ENCODE measurements around the gene PEAK1.

PEAK1 gene

DNA sequence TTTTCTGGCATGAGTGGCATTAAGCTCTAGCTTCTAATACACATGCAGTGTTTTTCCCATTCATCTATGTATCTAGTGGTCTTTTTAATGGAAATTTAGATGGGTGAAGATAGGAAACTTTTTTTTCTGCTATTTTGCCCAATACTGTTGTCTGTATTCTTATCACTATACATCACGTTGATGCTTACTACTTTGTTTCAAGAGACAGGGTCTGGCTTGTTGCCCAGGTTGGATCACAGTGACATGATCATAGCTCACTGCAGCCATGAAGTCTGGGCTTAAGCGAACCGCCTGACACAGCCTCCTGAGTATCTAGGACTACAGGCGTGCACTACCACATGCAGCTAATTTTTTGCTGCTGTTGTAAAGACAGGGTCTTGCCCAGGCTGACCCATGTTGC is 84.6 kb downstream of the PEAK1 start:
- H3K27me3 ChIP-seq (ENCODE audit: control insufficient read depth in 1 of 2, insufficient read depth in 1 of 2, low read length in 2 of 2): no peaks in the 10 kb centered on the region
- H3K4me3 ChIP-seq (ENCODE audit: insufficient read depth in 1 of 2, low read depth in 1 of 2, low read length in 2 of 2): no peak overlapping the region
- peaks cover 2% of the 10 kb centered on the region for H3K4me1 ChIP-seq (ENCODE audit: control insufficient read depth, insufficient read depth, low read depth, low read length)
- no peak overlapping the region for H2BK15ac ChIP-seq (ENCODE audit: low read depth, poor library complexity, severe bottlenecking)
- H3K36me3 ChIP-seq (ENCODE audit: control insufficient read depth in 1 of 2, insufficient read depth in 2 of 2, low read depth in 1 of 2, low read length in 2 of 2): peaks cover 0 to 4% of the 10 kb centered on the region in 2 experiments
- H3K27ac ChIP-seq (ENCODE audit: low read length, poor library complexity, severe bottlenecking): no peak overlapping the region
- DNase-seq: peak; percentile 19
- H3K18ac ChIP-seq (ENCODE audit: low read depth in 1 of 2, low read length in 2 of 2): peak overlapping the region in 1 of 2 experiments; percentile 54
- H4K91ac ChIP-seq (ENCODE audit: low read length): no peak overlapping the region
- no peak overlapping the region for H2AK5ac ChIP-seq (ENCODE audit: low read length, severe bottlenecking)
- 92% methylated on average over 4 of the region's 4 CpGs for WGBS
- no peak overlapping the region for H3K23ac ChIP-seq (ENCODE audit: low read length in 2 of 2)
- no peak overlapping the region for H3K4me2 ChIP-seq (ENCODE audit: low read length, poor library complexity, severe bottlenecking)
- no peak overlapping the region for H3K9ac ChIP-seq (ENCODE audit: low read length)
- H2BK12ac ChIP-seq (ENCODE audit: low read length in 2 of 2): no peak overlapping the region
- H3K4ac ChIP-seq (ENCODE audit: low read depth in 1 of 2, low read length in 2 of 2): no peak overlapping the region
- no peak overlapping the region for H4K8ac ChIP-seq (ENCODE audit: low read length)
- H3K14ac ChIP-seq (ENCODE audit: low read length in 2 of 2): no peak overlapping the region
- H2BK5ac ChIP-seq (ENCODE audit: low read depth, low read length, poor library complexity, severe bottlenecking): no peak overlapping the region
- H3K9me3 ChIP-seq (ENCODE audit: control insufficient read depth, low read length): no peaks in the 10 kb centered on the region
- no peak overlapping the region for H2BK120ac ChIP-seq (ENCODE audit: low read depth, low read length)
- H2AFZ ChIP-seq (ENCODE audit: low read depth, low read length): no peak overlapping the region
- peaks cover 12% of the 10 kb centered on the region for H3K79me1 ChIP-seq (replicated peaks; ENCODE audit: low read length, poor library complexity, severe bottlenecking)

DNA sequence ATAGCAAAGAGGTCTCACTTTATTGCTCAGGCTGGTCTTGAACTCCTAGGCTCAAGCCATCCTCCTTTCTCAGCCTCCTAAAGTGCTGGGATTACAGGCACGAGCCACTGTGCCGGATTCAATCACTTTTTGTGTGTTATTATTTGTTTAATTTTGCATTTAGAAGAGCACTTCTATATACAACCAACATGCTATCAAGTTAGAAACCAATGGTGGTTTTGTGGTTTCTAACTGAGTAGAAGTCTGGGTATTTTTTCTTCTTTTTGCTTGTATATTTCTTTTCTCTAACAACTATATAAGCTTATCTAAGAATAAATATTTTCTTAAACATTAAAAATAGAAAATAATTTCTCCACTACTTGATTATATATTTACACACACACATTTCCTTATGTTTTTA is 86.7 kb downstream of the PEAK1 start:
- Histone ChIP-seq H3K27ac (ENCODE audit: low read length, poor library complexity, severe bottlenecking) (no peak overlapping the region), H3K4me3 (ENCODE audit: insufficient read depth in 1 of 2, low read depth in 1 of 2, low read length in 2 of 2) (no peak overlapping the region), H3K36me3 (ENCODE audit: control insufficient read depth in 1 of 2, insufficient read depth in 2 of 2, low read depth in 1 of 2, low read length in 2 of 2) (no peaks in the 10 kb centered on the region), H3K4me1 (ENCODE audit: control insufficient read depth, insufficient read depth, low read depth, low read length) (peaks cover 2% of the 10 kb centered on the region), H3K4me2 (ENCODE audit: low read length, poor library complexity, severe bottlenecking) (no peak overlapping the region), H3K79me1 (replicated peaks; ENCODE audit: low read length, poor library complexity, severe bottlenecking) (peaks cover 11% of the 10 kb centered on the region), H4K91ac (ENCODE audit: low read length) (no peak overlapping the region), H2BK12ac (ENCODE audit: low read length in 2 of 2) (no peak overlapping the region), H3K23ac (ENCODE audit: low read length in 2 of 2) (no peak overlapping the region), H3K18ac (ENCODE audit: low read depth in 1 of 2, low read length in 2 of 2) (no peak overlapping the region), H2BK120ac (ENCODE audit: low read depth, low read length) (no peak overlapping the region), H2BK5ac (ENCODE audit: low read depth, low read length, poor library complexity, severe bottlenecking) (no peak overlapping the region), H2AK5ac (ENCODE audit: low read length, severe bottlenecking) (no peak overlapping the region), H2AFZ (ENCODE audit: low read depth, low read length) (no peak overlapping the region), H2BK15ac (ENCODE audit: low read depth, poor library complexity, severe bottlenecking) (no peak overlapping the region), H3K27me3 (ENCODE audit: control insufficient read depth in 1 of 2, insufficient read depth in 1 of 2, low read length in 2 of 2) (no peaks in the 10 kb centered on the region), H3K14ac (ENCODE audit: low read length in 2 of 2) (no peak overlapping the region), H3K4ac (ENCODE audit: low read depth in 1 of 2, low read length in 2 of 2) (no peak overlapping the region), H4K8ac (ENCODE audit: low read length) (no peak overlapping the region), H3K9me3 (ENCODE audit: control insufficient read depth, low read length) (no peaks in the 10 kb centered on the region), H3K9ac (ENCODE audit: low read length) (no peak overlapping the region)
- no peak for DNase-seq
- WGBS: no CpG with 5 or more reads among the region's 2 CpGs

DNA sequence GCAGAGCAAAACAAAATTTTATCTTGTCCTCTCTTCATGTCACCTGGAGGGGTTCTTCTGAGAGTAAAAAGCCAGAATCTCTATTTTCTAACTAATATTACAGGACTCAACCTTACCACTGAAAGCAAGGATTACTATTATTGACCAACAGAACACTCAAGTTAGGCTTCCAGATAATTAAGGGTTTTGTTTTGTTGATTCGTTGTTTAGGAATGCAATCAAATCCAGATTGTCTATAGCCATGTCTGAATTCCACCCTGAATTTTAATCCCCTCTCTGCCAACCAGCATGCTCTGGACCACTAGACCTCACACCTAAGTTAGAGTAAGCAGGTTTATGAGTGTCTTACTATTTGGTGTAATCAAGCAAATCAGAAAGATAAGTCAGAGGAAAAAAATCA is 90.7 kb downstream of the PEAK1 start:
- 80% methylated on average over 1 of the region's 1 CpG for WGBS
- no peak overlapping the region for H3K4me2 ChIP-seq (ENCODE audit: low read length, poor library complexity, severe bottlenecking)
- no peak overlapping the region for H2AK5ac ChIP-seq (ENCODE audit: low read length, severe bottlenecking)
- H2BK12ac ChIP-seq (ENCODE audit: low read length in 2 of 2): no peak overlapping the region
- H3K27ac ChIP-seq (ENCODE audit: low read length, poor library complexity, severe bottlenecking): no peak overlapping the region
- peaks cover 5% of the 10 kb centered on the region for H3K79me1 ChIP-seq (replicated peaks; ENCODE audit: low read length, poor library complexity, severe bottlenecking)
- no peak overlapping the region for H2AFZ ChIP-seq (ENCODE audit: low read depth, low read length)
- no peak overlapping the region for H3K18ac ChIP-seq (ENCODE audit: low read depth in 1 of 2, low read length in 2 of 2)
- no peak overlapping the region for H3K14ac ChIP-seq (ENCODE audit: low read length in 2 of 2)
- H3K4me1 ChIP-seq (ENCODE audit: control insufficient read depth, insufficient read depth, low read depth, low read length): no peaks in the 10 kb centered on the region
- H2BK15ac ChIP-seq (ENCODE audit: low read depth, poor library complexity, severe bottlenecking): no peak overlapping the region
- no peak overlapping the region for H3K4ac ChIP-seq (ENCODE audit: low read depth in 1 of 2, low read length in 2 of 2)
- no peak overlapping the region for H2BK120ac ChIP-seq (ENCODE audit: low read depth, low read length)
- no peak overlapping the region for H3K9ac ChIP-seq (ENCODE audit: low read length)
- no peaks in the 10 kb centered on the region for H3K27me3 ChIP-seq (ENCODE audit: control insufficient read depth in 1 of 2, insufficient read depth in 1 of 2, low read length in 2 of 2)
- no peak overlapping the region for H3K23ac ChIP-seq (ENCODE audit: low read length in 2 of 2)
- no peaks in the 10 kb centered on the region for H3K9me3 ChIP-seq (ENCODE audit: control insufficient read depth, low read length)
- no peak overlapping the region for H4K8ac ChIP-seq (ENCODE audit: low read length)
- H3K4me3 ChIP-seq (ENCODE audit: insufficient read depth in 1 of 2, low read depth in 1 of 2, low read length in 2 of 2): no peak overlapping the region
- H3K36me3 ChIP-seq (ENCODE audit: control insufficient read depth in 1 of 2, insufficient read depth in 2 of 2, low read depth in 1 of 2, low read length in 2 of 2): no peaks in the 10 kb centered on the region
- H4K91ac ChIP-seq (ENCODE audit: low read length): no peak overlapping the region
- peak; percentile 42 for DNase-seq
- no peak overlapping the region for H2BK5ac ChIP-seq (ENCODE audit: low read depth, low read length, poor library complexity, severe bottlenecking)

DNA sequence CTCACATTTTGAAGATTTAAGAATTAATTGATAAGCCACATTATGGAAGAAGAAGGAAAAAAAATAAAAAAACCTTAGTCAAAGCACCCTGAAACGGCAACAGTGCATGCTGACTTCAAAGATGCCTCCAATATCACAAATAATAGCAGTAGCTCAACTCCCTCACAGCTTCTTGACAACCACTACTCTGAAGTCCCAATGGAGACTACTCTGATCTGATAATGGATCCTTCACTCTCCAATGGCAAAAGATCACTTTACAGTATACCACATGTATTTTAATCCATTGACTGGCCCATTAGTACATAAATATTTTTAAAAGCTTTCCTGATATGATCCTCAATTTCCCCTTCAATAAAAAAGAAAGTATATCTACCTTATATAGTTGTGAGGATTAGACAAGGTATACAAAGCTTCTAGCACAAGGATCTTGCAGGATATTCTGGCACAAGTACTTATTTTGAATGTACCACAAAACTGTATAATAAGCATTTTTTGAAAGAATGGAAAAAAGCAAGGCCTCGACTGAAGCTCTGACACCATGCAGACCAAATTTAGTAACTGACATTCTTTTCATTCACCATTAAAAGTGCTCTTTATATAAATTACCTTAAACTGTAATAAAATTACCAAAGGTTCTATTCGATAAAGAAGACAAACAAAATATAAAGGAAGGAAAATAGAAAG is 91.9 kb downstream of the PEAK1 start:
- Histone ChIP-seq H3K9me3 (ENCODE audit: control insufficient read depth, low read length) (no peaks in the 10 kb centered on the region), H3K18ac (ENCODE audit: low read depth in 1 of 2, low read length in 2 of 2) (no peak overlapping the region)

More for the DNA sequence above, 91.9 kb downstream of the PEAK1 start:
- H3K27me3 ChIP-seq (ENCODE audit: control insufficient read depth in 1 of 2, insufficient read depth in 1 of 2, low read length in 2 of 2): no peaks in the 10 kb centered on the region
- H3K4me3 ChIP-seq (ENCODE audit: insufficient read depth in 1 of 2, low read depth in 1 of 2, low read length in 2 of 2): no peak overlapping the region
- H3K14ac ChIP-seq (ENCODE audit: low read length in 2 of 2): no peak overlapping the region
- no peak overlapping the region for H4K91ac ChIP-seq (ENCODE audit: low read length)
- H3K36me3 ChIP-seq (ENCODE audit: control insufficient read depth in 1 of 2, insufficient read depth in 2 of 2, low read depth in 1 of 2, low read length in 2 of 2): no peaks in the 10 kb centered on the region
- H3K4me2 ChIP-seq (ENCODE audit: low read length, poor library complexity, severe bottlenecking): no peak overlapping the region
- H3K9ac ChIP-seq (ENCODE audit: low read length): no peak overlapping the region
- peaks cover 7% of the 10 kb centered on the region for H3K79me1 ChIP-seq (replicated peaks; ENCODE audit: low read length, poor library complexity, severe bottlenecking)
- H2BK12ac ChIP-seq (ENCODE audit: low read length in 2 of 2): no peak overlapping the region
- no peak overlapping the region for H3K27ac ChIP-seq (ENCODE audit: low read length, poor library complexity, severe bottlenecking)
- H3K4me1 ChIP-seq (ENCODE audit: control insufficient read depth, insufficient read depth, low read depth, low read length): no peaks in the 10 kb centered on the region
- no peak overlapping the region for H2AFZ ChIP-seq (ENCODE audit: low read depth, low read length)
- no peak overlapping the region for H2BK120ac ChIP-seq (ENCODE audit: low read depth, low read length)
- no peak overlapping the region for H4K8ac ChIP-seq (ENCODE audit: low read length)
- H2BK5ac ChIP-seq (ENCODE audit: low read depth, low read length, poor library complexity, severe bottlenecking): no peak overlapping the region
- H2AK5ac ChIP-seq (ENCODE audit: low read length, severe bottlenecking): no peak overlapping the region
- H3K4ac ChIP-seq (ENCODE audit: low read depth in 1 of 2, low read length in 2 of 2): no peak overlapping the region
- no peak overlapping the region for H2BK15ac ChIP-seq (ENCODE audit: low read depth, poor library complexity, severe bottlenecking)
- H3K23ac ChIP-seq (ENCODE audit: low read length in 2 of 2): no peak overlapping the region
- WGBS: 100% methylated on average over 1 of the region's 3 CpGs
- DNase-seq: no peak

Data from mesenchymal stem cell (in vitro differentiated cells and primary cell).